B cell (primary cell): ENCODE measurements around the gene TEX9. TPM values are rescaled to one million over a fixed set of nuclear protein-coding genes. Genes with fewer than 3 reads are reported as not detected.

Source experiments
- ATAC-seq: fragments of 200-7000 bp; cut with Tn5 transposase; one replicate; pipeline ENCODE4 v1.10.0; 2021; ENCODE audit warnings: low read depth, mild to moderate bottlenecking, moderate number of reproducible peaks, moderate library complexity
- CTCF ChIA-PET: fragments of 350-600 bp; sonication (Branson Sonifier 250); formaldehyde crosslinking; loops from one replicate; lab custom pipeline; 2021; ENCODE audit warnings: antibody characterized with exemption, inconsistent platforms; lab: Charles Lee
- POLR2A ChIA-PET: fragments of 350-600 bp; sonication (Branson Sonifier 250); formaldehyde crosslinking; loops from one replicate; lab custom pipeline; 2021; ENCODE audit warnings: antibody characterized with exemption; lab: Charles Lee
- DNase-seq: peaks from one replicate; pipeline ENCODE4 v3.0.0; 2013
- H2AFZ ChIP-seq: 2 replicates; pipeline ENCODE4 v1.6.1; 2012; ENCODE audit warnings: mild to moderate bottlenecking, low read depth, low read length; ENCODE audit not compliant: insufficient read depth, poor library complexity, severe bottlenecking
- H3K27ac ChIP-seq, 2 donors: 1 replicate in 1 of 2; 2 replicates in 1 of 2; pipeline ENCODE4 v1.5.1; 2012 to 2013; ENCODE audit warnings: low read length in 2 of 2, mild to moderate bottlenecking in 2 of 2, moderate library complexity in 1 of 2
- H3K27me3 ChIP-seq, 4 experiments: fragments of 200-600 bp in 1 of 4; sonication (generic) in 1 of 4; replicated peaks in 1 of 4; 1 replicate in 2 of 4; 2 replicates in 2 of 4; pipeline versions ENCODE4 v1.6.1 to v1.7.0; 2013 to 2016; ENCODE audit warnings: low read length in 3 of 4, mild to moderate bottlenecking in 2 of 4, mixed read lengths in 1 of 4, moderate library complexity in 1 of 4; ENCODE audit not compliant: insufficient read depth in 4 of 4, control insufficient read depth in 3 of 4; ENCODE audit errors: control extremely low read depth in 1 of 4
- H3K36me3 ChIP-seq, 2 experiments: replicated peaks in 1 of 2; 1 replicate in 1 of 2; 2 replicates in 1 of 2; pipeline versions ENCODE4 v1.6.1 to v1.7.1; 2013; ENCODE audit warnings: low read length in 1 of 2; ENCODE audit not compliant: insufficient read depth in 2 of 2, control insufficient read depth in 1 of 2; ENCODE audit errors: control extremely low read depth in 1 of 2, extremely low read depth in 1 of 2
- H3K4me1 ChIP-seq, 2 donors: fragments of 200-600 bp in 1 of 2; sonication (generic) in 1 of 2; 1 replicate in 1 of 2; 2 replicates in 1 of 2; pipeline versions ENCODE4 v1.5.1 to v1.6.1; 2013 to 2017; ENCODE audit warnings: low read length in 2 of 2; ENCODE audit not compliant: control insufficient read depth in 2 of 2, insufficient read depth in 2 of 2
- H3K4me2 ChIP-seq: replicated peaks from 2 replicates; pipeline ENCODE3; 2012; ENCODE audit warnings: mild to moderate bottlenecking, low read depth, low read length; ENCODE audit not compliant: poor library complexity, severe bottlenecking
- H3K4me3 ChIP-seq, 5 experiments: fragments of 200-600 bp in 1 of 5; sonication (generic) in 1 of 5; 1 replicate in 3 of 5; 2 replicates in 2 of 5; pipeline versions ENCODE4 v1.5.1 to v1.7.0; 2011 to 2016; ENCODE audit warnings: low read length in 4 of 5, mild to moderate bottlenecking in 4 of 5, low read depth in 2 of 5, control low read depth in 1 of 5, moderate library complexity in 1 of 5; ENCODE audit not compliant: insufficient read depth in 1 of 5; ENCODE audit errors: control extremely low read depth in 1 of 5, extremely low read depth in 1 of 5
- H3K79me2 ChIP-seq: fragments of 200-600 bp; sonication (generic); one replicate; pipeline ENCODE4 v1.6.0; 2016; ENCODE audit warnings: low read length; ENCODE audit not compliant: control insufficient read depth, insufficient read depth
- H3K9ac ChIP-seq: fragments of 200-600 bp; sonication (generic); 2 replicates; pipeline ENCODE4 v1.6.1; 2017; ENCODE audit warnings: mild to moderate bottlenecking, low read length, moderate library complexity
- H3K9me3 ChIP-seq, 3 donors: one replicate each; pipeline versions ENCODE4 v1.6.1 to v1.7.1; 2013; ENCODE audit warnings: low read length in 2 of 3; ENCODE audit not compliant: control insufficient read depth in 2 of 3, insufficient read depth in 1 of 3; ENCODE audit errors: control extremely low read depth in 1 of 3
- H4K20me1 ChIP-seq: 2 replicates; pipeline ENCODE4 v1.6.0; 2012; ENCODE audit warnings: mild to moderate bottlenecking, low read length; ENCODE audit not compliant: insufficient read depth, control insufficient read depth, poor library complexity, severe bottlenecking
- H3K27ac Mint-ChIP-seq: one replicate; pipeline ENCODE4 v1.8.0; 2021; ENCODE audit warnings: mixed read lengths
- H3K27me3 Mint-ChIP-seq: one replicate; pipeline ENCODE4 v1.8.0; 2021; ENCODE audit warnings: mixed read lengths
- H3K4me1 Mint-ChIP-seq: one replicate; pipeline ENCODE4 v1.8.0; 2021; ENCODE audit warnings: mixed read lengths
- H3K4me3 Mint-ChIP-seq: one replicate; pipeline ENCODE4 v1.8.0; 2021; ENCODE audit warnings: mixed read lengths
- H3K9me3 Mint-ChIP-seq: one replicate; pipeline ENCODE4 v1.8.0; 2022; ENCODE audit warnings: mixed read lengths; ENCODE audit not compliant: insufficient read depth
- CTCF ChIP-seq: fragments of 200-600 bp; IDR thresholded peaks from one replicate; pipeline ENCODE4 v1.8.0; 2022; ENCODE audit warnings: antibody characterized with exemption, mild to moderate bottlenecking
- EZH2 ChIP-seq: IDR thresholded peaks from 2 replicates; pipeline ENCODE4 v1.6.1; 2012; ENCODE audit warnings: borderline replicate concordance, low read depth, mild to moderate bottlenecking, moderate library complexity, low read length; ENCODE audit not compliant: insufficient read depth, poor library complexity, severe bottlenecking
- WGBS: methylation state at CpG from one replicate; pipeline ENCODE4 v1.1.5; 2013; ENCODE audit warnings: missing lambda C conversion rate; ENCODE audit not compliant: insufficient coverage; 5-methylcytosine and 5-hydroxymethylcytosine counted together
- intact Hi-C: fragments of 100-400 bp; cut with micrococcal nuclease; formaldehyde crosslinking; loops from one replicate; pipeline ENCODE4 v1.10.0; 2022
- polyA plus RNA-seq: library from polyadenylated mRNA; depleted of rRNA; stranded (reverse); fragments of >200 nt; gene quantifications from 2 replicates; pipeline ENCODE4 v1.2.3, GENCODE V29; 2012
- total RNA-seq, 2 donors: library from RNA; stranded (reverse); fragments of 120-200 nt in 1 of 2; gene quantifications; 1 replicate in 1 of 2; 2 replicates in 1 of 2; pipeline versions ENCODE4 v1.2.3 to v1.2.4, GENCODE V29; 2013 to 2022

Gene TEX9
- total and polyA plus RNA-seq, 2 donors (not counting 1 experiment from before 2014, with no cell fraction given): 7.6 to 43.1 TPM

GRCh38 chr15:56356616-56357015, 8.6 kb upstream of the TEX9 start:
- H3K36me3 ChIP-seq: no peaks in the 10 kb centered on the region
- no peak overlapping the region for H2AFZ ChIP-seq
- no peak overlapping the region for H3K27ac ChIP-seq
- no peaks in the 10 kb centered on the region for H3K79me2 ChIP-seq
- H3K9me3 ChIP-seq: no peaks in the 10 kb centered on the region
- ChIA-PET CTCF (no interaction called here), POLR2A (no interaction called here)
- no peaks in the 10 kb centered on the region for H3K9me3 Mint-ChIP-seq
- ATAC-seq (peak; percentile 17), DNase-seq (no peak)
- no peaks in the 10 kb centered on the region for H3K27me3 Mint-ChIP-seq
- WGBS: 84% methylated on average over 2 of the region's 2 CpGs
- no peak overlapping the region for H3K4me3 Mint-ChIP-seq
- intact Hi-C loops: no loop called here
- no peak overlapping the region for H3K4me2 ChIP-seq
- no peaks in the 10 kb centered on the region for H3K4me1 ChIP-seq
- H3K27ac Mint-ChIP-seq: no peak overlapping the region
- peaks cover 4% of the 10 kb centered on the region for H3K4me1 Mint-ChIP-seq
- H3K27me3 ChIP-seq: no peaks in the 10 kb centered on the region
- TF ChIP-seq CTCF: no peak
- no peak for TF ChIP-seq EZH2
- no peak overlapping the region for H3K9ac ChIP-seq
- no peaks in the 10 kb centered on the region for H4K20me1 ChIP-seq
- H3K4me3 ChIP-seq: no peak overlapping the region

GRCh38 chr15:56358604-56359003, 6.6 kb upstream of the TEX9 start:
- H3K4me3 ChIP-seq: no peak overlapping the region
- no peak overlapping the region for H2AFZ ChIP-seq
- no peaks in the 10 kb centered on the region for H3K27me3 ChIP-seq
- no peaks in the 10 kb centered on the region for H3K9me3 ChIP-seq
- no peak overlapping the region for H3K9ac ChIP-seq
- no peaks in the 10 kb centered on the region for H4K20me1 ChIP-seq
- ChIA-PET CTCF (no interaction called here), POLR2A (no interaction called here)
- H3K4me2 ChIP-seq: no peak overlapping the region
- H3K4me1 Mint-ChIP-seq: peaks cover 4% of the 10 kb centered on the region
- no peaks in the 10 kb centered on the region for H3K36me3 ChIP-seq
- H3K27me3 Mint-ChIP-seq: no peaks in the 10 kb centered on the region
- no peaks in the 10 kb centered on the region for H3K4me1 ChIP-seq
- H3K9me3 Mint-ChIP-seq: no peaks in the 10 kb centered on the region
- no peaks in the 10 kb centered on the region for H3K79me2 ChIP-seq
- intact Hi-C loops: no loop called here
- no peak for ATAC-seq
- TF ChIP-seq EZH2 (no peak), CTCF (no peak)
- 67% methylated on average over 1 of the region's 7 CpGs for WGBS
- H3K4me3 Mint-ChIP-seq: no peak overlapping the region
- H3K27ac Mint-ChIP-seq: no peak overlapping the region
- H3K27ac ChIP-seq: no peak overlapping the region
- no peak for DNase-seq
